Skin of body (tissue), 2 donors: ENCODE data around the gene FGFRL1. TPM values are rescaled to one million over a fixed set of nuclear protein-coding genes. Genes with fewer than 3 reads are reported as not detected.

Experiments
- DNase-seq: peaks from one replicate; lab custom pipeline; 2025; lab: John Stamatoyannopoulos, UW
- total RNA-seq: library from RNA; depleted of rRNA; stranded (reverse); fragments of >200 nt; gene quantifications from one replicate; pipeline ENCODE4 v1.2.3, GENCODE V29; 2014

Gene FGFRL1
- total RNA-seq, 1 donor from 2014 or later = 15.0 TPM

GRCh38 chr4:1065732-1066131, 54.3 kb downstream of the FGFRL1 start:
- DNase-seq = no peak

GRCh38 chr4:1069394-1069793, 58.0 kb downstream of the FGFRL1 start:
- no peak for DNase-seq

- DNase-seq = no peak
Measured at GRCh38 chr4:1072830-1073446, 61.5 kb downstream of the FGFRL1 start.

- no peak for DNase-seq
Measured at GRCh38 chr4:1074077-1074476, 62.7 kb downstream of the FGFRL1 start.

GRCh38 chr4:1075225-1075624, 63.8 kb downstream of the FGFRL1 start:
- no peak for DNase-seq

GRCh38 chr4:1075809-1076699, 64.6 kb downstream of the FGFRL1 start:
- DNase-seq = no peak

Other genes starting within 250 kb of the FGFRL1 start
- 0.30 TPM for gene CPLX1, start 185.5 kb upstream of the FGFRL1 start, total RNA-seq
- gene GAK, start 79.3 kb upstream of the FGFRL1 start, total RNA-seq = 45.2 TPM
- 25.4 TPM for gene TMEM175, start 79.2 kb upstream of the FGFRL1 start, total RNA-seq
- gene DGKQ, start 38.1 kb upstream of the FGFRL1 start, total RNA-seq = 4.8 TPM
- gene IDUA, start 24.6 kb upstream of the FGFRL1 start, total RNA-seq = 6.9 TPM
- gene SLC26A1, start 18.2 kb upstream of the FGFRL1 start, total RNA-seq = 0.30 TPM
- 3.4 TPM for gene RNF212, start 101.9 kb downstream of the FGFRL1 start, total RNA-seq
- 46.1 TPM for gene SPON2, start 161.0 kb downstream of the FGFRL1 start, total RNA-seq
- gene CTBP1, start 237.5 kb downstream of the FGFRL1 start, total RNA-seq = 68.6 TPM